HG03378 (cell line): ENCODE measurements around the gene MID1.

Experiments
- ATAC-seq: cut with Tn5 transposase; IDR thresholded peaks from one replicate; pipeline ENCODE4 v1.9.1; 2021; ENCODE audit warnings: mild to moderate bottlenecking, moderate library complexity; ENCODE audit not compliant: unreplicated experiment

Gene MID1

DNA sequence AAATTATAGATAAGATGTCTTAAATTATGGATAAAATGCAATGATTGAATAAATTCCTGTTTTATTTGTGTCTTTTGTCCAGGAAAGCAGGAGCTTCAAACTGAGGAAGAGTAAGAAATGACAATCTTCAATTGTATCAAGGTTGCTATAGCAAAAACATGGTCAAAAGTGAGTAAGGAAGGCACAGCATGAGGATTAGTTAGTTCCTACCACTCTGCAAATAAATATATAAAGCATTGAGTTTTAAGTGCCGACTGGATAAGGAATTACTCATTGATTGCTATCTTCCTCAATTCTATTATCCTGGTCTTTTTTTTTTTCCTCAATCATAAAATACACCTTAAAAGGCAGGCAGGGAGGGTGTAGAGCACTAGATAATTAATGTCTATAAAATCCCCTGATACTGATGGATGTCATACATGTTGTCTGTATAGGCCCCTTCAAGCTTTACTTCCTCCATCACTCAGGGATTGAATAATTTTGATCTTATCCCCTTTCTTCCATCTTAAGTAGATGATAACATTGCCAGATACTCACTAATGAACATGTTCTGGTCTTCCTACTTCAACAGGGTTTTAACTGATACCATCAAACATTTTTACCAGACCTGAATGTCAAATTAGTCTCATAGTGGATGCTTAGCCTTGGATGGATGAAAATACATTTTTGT, 86.6 kb downstream of the MID1 start:
- ATAC-seq, result no peak

DNA sequence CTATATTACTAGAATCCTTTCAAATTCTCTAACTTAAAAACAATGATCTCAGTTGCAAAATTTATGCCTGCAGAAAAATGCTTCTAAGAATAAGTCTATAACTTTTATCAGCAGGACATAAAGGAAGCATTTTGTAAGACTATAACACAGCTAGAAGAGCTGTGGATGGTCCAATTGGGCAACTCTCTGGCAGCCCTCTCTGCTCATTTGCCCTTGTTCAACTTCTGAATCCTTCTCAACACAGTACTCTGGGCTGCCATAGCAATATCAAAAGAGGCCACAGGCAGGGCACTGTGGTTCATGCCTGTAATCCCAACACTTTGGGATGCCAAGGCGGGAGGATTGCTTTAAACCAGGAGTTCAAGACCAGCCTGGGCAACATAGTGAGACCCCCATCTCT, 88.5 kb downstream of the MID1 start:
- no peak for ATAC-seq

DNA sequence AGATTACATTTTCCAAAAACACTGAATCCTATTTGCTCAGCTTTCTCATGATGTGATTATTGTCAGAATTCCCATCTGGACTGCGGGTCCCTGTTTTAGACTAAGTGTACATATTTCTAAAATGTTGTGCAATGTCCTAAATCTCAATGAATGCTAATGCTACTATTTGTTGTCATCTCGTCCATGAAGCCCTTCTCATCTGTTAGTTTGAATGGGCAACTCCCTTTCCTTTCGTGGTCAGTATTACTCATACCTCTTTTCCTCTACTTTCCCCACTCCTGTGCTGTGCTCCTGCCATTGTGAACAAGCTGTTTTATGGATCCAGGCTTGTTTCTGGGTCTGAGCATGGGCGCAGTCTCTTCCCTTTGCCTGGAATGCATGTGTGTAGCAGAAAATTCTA, 91.0 kb downstream of the MID1 start:
- no peak for ATAC-seq

DNA sequence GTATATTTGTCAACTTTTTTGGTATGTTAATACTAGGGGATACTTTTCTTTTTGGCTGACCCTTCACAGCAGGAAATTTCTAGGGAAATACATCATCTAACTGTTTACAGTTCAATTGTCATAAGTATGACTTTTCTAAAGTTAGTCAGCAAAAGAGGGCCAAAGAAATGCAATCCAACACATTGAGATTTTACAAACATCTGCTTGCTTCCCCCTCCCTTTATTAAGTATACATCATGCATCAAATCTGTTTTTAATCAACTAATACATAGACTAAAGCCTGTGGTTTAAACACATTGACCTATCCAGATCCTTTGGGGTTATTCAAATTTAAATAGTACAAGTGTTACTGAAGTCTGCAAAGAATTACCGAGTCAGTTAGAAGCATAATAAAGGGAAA, 93.9 kb downstream of the MID1 start:
- ATAC-seq, result no peak

DNA sequence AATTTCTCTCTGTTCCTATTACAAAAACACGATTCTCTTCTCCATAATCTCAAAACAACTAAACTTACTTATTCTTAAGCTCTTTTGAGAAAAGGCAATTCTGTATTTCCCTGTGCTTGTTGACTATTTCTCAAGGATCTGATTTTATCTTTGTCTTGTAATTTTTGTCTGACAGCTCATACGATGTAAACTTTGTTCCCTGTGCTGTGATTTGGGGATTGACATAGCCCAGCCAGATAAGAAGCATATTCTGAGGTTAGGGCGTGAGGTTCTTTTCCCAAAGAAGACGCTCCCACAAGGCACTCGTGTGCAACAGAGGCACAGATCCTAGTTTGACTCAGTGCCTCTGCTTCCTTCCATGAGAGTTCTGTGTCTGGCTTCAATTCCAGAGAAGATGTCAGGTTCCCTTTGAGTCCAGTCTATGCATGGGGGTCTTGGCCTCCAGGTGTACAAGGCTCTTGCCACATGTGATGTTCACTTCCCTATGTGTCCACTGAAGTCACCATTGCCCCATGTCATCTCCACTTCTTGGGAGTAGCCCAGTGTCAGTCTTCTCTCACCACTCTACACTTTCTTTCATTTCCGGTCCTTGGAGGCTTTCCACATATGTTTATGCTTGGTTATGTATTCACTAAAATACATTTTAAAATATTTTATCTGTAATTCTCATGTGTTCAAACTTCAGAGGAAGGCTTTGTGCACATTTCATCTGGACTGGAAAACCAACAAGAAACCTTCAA, 94.8 kb downstream of the MID1 start:
- ATAC-seq, result no peak

DNA sequence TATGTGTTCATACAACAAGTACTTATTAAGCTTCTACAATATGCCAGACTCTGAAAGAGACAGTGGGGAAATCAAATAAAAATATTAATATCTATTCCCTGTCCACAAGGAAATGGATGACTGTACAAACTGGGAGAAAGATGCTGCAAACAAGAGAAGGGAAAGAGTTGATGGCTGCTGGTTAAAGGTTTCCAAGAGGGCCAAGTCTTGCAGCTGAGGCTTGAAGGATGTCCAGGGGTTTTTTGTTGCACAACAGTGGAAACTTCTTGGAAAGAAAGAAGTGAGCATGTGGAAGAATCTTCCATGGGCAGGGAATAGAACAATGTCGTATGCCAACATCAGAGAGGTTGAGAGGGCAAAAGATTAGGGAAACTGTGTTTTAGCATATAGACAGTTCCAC, 95.8 kb downstream of the MID1 start:
- no peak for ATAC-seq

DNA sequence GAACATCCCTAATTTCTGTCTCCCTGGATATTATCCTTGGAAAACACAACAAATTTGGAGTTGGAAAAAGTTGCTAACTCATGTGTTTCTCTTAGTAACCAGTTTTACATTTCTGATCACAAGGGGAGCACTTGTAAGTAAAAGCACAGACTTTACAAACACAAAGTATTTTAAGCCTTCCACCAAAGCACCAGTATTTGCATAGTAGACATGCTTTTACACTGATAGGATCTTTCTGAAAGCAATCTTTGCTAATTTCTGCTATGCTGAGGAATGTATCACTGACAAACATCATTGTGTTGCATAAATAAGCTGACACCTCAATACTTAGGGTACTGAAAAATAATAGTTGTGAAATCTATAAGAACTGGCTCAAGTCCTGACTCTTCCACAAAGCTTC, 100.6 kb downstream of the MID1 start:
- no peak for ATAC-seq

DNA sequence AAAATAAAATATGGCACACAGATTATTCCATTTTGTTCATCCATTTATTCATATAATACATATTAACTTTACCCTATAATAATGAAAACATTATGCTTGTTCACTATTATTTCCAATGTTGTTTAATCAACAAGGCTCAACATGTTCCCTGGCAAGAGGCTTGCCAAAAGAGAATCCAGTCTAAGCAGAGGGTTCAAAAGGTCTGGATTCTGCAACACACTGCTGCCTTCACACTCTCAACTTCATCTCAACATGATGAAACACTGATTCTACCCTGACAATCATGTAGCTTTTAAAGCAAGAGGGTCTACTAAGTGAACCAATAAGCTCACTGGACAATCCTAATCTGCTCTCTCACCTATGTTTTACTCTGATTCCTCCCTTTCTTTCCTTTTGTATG, 101.1 kb downstream of the MID1 start:
- ATAC-seq, result no peak

DNA sequence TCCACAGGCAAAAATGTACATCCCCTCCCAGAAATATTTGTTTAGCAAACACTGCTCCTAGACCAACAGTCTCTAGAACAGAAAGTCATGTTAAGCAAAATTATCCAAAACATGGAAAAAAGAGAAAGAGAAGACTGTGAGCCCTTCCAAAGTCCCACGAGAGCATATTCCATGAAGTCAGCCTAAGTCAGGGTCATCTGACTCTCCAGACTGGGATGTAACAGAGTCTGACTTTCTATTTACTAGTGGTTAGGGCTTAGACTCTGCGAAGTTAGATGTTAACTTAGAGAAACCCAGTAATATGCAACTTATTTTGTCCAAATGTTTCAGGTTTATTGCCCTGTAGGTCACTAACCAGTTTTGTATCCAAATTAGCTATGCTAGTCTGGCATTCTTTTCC, 102.3 kb downstream of the MID1 start:
- ATAC-seq, result no peak

DNA sequence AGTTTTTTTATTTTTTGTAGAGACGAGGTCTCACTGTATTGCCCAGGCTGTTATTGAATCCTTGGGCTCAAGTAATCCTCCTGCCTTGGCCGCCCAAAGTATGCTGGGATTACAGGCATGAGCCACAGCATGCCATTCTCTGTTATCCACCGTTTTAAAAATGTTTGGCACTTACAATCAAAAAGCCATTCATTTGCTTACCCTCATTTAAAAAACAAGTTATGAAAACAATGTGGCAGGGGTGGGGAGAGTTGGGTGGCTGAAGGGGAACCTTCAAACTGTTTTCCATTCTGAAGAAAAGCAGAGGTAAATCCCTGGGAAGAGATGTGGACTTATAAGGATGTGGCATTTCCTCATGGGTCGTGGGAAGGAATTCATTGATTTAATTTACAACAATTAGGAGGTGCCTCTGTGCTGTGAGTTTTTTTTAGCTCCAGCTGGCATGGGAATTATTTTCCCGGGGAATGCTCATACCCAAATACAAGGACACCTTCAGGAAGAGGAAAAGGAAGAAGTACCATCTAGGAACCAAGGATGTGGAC, 103.5 kb downstream of the MID1 start:
- ATAC-seq, result no peak

DNA sequence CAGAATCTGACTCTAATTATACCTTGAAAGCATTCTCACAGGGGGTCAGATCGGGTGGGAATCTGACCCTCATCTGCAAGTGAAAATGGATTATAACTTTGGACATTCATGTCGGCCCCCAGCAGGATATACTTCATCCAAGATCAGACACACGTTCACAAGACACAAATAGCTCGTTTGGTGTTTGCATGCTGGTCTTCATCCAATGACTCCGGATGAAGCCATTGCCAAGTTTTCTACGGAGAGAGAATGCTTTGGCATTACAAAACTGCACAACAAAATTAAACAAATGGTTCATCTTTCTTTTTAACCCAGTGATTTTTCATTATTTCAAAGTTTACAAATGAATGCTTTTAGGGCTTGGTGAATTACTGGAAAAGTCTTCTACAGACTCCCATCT, 105.5 kb downstream of the MID1 start:
- ATAC-seq, result no peak

DNA sequence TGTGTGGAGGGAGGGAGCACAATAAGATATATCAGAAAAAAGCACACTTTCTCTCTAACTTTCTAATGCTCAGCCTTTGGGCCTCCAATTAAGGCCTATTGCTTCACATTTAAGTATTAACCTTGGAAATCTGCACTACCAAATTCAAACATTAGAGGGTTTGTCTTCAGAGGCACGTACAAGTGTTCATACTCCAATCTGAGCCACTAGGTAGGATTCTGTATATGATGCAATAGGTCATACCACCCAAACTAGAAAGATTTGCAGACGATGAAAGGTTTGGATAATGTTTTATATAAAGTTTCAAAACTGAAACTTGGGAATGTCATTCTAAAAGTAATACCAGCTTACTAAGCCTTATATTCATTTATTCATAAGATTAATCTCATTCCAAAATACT, 106.4 kb downstream of the MID1 start:
- ATAC-seq, result no peak

DNA sequence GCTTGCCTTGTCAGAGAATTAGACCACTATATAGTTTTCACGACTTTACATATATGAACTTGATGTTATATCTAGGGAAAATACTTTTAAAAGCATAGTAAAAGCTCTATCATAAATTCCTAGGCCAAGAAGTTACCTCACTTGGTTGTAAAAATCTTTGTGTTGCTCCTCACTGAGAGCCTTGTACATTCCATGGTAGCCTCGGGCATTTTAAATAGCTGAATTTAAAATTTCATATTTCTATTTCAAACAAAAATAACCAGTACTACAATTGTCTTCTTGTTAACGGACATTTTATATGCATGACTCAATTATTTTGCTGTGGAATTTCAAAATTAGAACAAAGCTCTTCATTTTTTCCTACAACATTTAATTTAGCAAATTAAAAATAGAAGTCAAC, 107.6 kb downstream of the MID1 start:
- ATAC-seq, result no peak

DNA sequence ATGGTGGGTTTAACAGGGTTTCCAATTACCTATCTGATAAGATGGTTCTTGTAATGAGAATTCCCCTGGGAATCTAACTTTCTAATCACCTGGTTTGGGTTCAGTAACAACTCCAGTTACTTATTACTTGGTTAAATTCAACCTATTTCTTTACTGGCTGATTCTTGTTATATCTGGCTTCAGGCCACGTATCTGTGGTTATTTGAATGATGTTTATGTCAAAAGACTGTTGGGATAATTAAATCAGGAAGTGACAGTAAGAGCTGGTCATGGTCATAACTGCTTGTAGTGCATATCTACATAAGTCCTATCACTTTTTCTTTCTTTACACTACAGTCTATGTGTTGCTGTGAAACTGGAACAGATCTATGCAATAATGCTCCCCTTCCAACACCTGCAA, 108.1 kb downstream of the MID1 start:
- ATAC-seq, result no peak

DNA sequence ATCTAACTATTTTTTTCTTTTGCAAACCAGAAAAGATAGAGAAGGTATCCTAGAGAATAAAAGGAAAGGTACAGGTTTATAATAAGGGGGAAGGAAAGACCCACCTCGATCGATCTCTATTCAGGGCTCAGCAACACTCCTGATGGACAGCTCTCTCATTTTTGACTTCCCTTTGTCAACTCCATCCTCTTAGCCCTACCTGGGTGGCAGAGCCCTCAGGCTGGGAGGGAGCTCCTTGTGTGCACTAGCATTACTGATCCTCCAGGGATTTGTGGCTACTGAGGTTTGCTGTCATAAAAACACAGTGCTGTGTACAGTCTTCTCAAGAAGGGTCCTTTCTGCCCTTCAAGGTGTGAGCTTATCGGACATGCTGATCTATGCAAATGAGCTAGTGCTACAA, 111.0 kb downstream of the MID1 start:
- ATAC-seq, result no peak

DNA sequence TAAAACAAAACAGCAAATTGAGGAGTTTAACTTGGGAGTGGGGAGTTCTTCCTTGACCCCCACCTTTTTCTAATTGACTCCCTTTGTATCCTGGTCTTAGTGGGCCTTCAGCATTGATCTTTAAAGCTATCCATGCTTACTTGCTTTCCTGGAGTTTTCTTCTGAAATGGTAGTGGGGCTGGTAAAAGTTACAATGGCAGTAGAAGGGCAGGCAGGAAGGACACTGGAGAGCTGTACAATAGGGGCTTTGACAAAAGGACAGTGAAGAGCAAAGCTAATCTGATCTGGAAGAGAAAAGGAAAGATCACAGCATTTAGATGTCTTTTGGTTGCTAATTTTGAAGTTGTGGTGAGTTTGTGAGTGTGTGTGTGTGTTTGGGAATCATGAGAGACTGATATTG, 111.5 kb downstream of the MID1 start:
- no peak for ATAC-seq

DNA sequence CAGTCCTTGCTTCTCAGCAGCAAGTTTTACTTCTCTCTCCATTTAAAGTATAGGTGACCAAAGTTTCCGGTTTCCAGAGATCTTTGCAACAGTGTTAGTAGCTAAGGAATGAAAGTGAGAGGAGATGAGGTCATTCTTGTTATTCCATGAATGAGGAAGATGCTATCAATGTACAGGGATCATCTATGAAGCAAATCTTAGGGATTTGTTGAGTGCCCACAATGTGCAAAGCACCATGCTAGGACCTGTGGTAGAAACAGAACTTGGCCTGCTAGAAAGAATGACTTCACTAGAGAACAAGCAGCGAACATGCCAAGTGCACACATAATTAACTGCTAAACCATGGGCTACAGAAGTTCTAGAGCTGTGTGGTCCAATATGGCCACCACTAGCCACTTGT, 112.5 kb downstream of the MID1 start:
- no peak for ATAC-seq

DNA sequence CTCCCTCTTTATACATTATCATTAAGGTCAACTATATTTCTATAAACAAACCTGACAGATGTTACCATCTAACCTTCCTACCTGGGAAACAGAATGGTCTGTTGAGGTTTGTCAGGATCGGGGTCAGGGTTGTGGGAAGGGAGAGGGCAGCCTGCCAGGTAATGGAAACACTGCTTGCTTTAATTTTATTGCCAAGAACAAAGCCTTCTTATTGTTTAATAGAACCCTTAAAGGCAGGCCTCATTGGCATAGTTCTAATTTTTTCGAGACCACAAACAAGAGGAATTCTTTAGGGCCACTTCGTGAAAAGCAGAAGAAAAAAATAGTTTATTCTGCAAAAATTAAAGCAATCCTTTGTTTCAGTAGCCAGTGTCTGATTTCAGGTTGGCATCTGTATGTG, 113.2 kb downstream of the MID1 start:
- ATAC-seq, result no peak

DNA sequence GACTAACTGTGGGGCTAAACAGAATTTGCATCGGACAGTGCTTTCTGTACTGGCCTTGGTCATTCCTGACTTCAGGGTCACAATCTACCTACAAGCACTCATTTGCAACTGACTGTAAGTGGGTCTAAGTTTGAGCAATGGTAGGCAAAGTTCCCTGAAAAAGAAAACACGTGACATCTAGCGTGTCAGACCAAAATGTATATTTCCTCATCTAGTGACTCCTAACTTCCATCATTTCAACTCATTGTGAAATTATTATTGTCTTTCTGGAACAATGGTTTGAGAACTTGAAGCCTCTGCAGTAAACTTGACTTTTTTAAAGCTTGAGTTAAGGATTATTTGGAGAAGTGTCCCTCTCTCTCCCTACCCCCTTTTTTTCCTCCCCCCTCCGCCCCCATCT, 113.6 kb downstream of the MID1 start:
- no peak for ATAC-seq

DNA sequence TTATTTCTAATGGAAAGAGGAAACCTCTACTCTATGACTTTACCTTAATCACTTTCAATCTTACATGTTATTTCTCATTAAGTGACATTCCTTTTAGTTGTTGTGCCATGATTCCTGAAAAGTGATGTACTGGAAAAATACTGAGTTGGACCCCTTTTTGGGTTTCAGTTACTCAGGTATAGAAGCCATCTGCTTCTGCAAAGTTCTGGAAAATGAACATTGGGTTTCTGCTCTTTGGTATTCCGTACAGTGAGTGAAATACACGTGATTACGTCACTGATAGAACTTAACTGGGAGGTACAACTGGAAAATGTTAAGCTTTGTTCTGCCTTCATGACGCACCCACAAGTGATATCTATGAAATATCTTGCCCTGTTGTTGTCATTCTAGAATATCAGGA, 114.7 kb downstream of the MID1 start:
- no peak for ATAC-seq

DNA sequence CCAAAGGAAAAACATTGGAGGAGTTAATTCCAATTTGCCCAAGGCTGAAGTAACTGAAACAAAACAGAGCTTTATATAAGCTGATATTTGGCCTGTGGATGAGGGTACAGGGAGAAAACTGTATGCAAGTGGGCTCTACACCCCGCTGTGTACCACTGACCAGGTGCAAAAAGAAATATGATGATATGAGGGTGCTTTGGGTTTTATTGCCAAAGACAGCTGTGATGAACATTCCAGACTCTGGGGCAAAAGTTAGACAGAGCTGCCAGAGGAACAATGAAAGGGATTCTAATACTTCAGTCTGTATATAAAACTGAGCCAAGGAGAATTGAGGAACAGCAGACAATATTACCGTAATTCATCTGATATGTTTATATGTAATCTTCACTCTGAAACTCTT, 117.4 kb downstream of the MID1 start:
- no peak for ATAC-seq

DNA sequence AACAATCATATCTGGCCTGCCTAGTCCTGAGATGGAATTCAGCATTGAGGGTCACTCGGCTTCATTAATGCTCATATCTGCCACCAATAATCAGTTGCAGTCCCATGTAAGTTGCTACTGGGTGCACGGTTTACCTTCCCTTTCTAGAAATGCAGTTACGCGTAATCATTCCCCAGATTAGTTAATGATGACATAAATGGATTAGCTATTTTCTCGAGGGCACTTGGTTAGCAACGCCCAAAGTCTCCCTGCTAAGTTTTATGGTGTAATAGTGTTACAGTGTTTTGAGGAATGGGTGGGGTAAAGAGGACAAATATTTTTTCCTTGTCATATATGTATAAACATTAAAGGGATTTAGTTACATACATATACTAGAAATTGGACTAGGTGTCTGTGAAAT, 118.8 kb downstream of the MID1 start:
- no peak for ATAC-seq
